ENCODE measurements around the gene HAND1. TPM values are rescaled to one million over a fixed set of nuclear protein-coding genes. Genes with fewer than 3 reads are reported as not detected.

The HAND1 gene
- total and polyA plus RNA-seq, 5 donors, result 1.8 to 9.2 (median 2.7) TPM

DNA sequence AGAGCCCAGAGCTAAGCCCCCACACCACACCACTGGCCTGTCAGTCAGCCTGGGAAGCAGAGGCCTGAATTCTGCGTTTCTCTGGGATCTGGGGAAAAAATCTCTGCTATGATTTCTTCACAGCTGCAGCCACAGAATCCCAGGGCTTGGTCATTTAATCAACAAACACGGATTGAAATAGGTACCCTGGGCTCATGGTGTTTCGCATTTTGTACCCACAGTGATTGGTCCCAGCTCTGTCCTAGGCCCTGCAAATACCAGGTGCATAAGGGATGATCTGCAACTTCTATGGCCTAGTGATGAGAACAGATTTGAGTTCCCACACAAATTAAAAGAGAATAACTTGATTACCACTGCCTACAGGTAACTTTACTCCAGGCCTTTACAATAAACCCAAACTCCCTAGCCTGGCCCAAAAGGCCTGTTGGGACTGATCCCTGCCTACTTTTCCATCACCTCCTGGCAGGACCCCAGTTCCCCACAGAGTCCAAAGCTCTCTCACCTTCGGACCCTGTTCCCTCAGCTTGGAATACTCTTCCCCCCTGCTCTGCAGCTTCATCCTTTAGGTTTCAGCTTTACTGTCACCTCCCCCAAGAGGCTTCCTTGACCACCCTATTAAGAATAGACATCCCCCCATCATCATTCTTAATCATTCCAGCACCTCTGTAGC, 46.9 kb downstream of the HAND1 start:
- Histone ChIP-seq H3K4me3 (ENCODE audit: low read length) (no peak overlapping the region), H3K27me3 (ENCODE audit: control insufficient read depth, insufficient read depth) (no peaks in the 10 kb centered on the region), H3K4me1 (ENCODE audit: control insufficient read depth, insufficient read depth, low read length) (no peaks in the 10 kb centered on the region), H3K9me3 (ENCODE audit: control insufficient read depth, low read length) (no peaks in the 10 kb centered on the region), H3K27ac (ENCODE audit: low read length) (no peak overlapping the region)
- WGBS, result 85% methylated on average over 4 of the region's 4 CpGs
- DNase-seq (no peak), ATAC-seq (no peak)
- intact Hi-C loops (cut with DNase I), result no loop called here

GRCh38 chr5:154430466-154430865, 47.6 kb downstream of the HAND1 start:
- 75% methylated on average over 4 of the region's 4 CpGs for whole genome bisulfite sequencing
- DNase-seq (no peak), ATAC-seq (no peak)
- Histone ChIP-seq H3K27ac (ENCODE audit: low read length) (no peak overlapping the region), H3K4me3 (ENCODE audit: low read length) (no peak overlapping the region), H3K27me3 (ENCODE audit: control insufficient read depth, insufficient read depth) (no peaks in the 10 kb centered on the region), H3K4me1 (ENCODE audit: control insufficient read depth, insufficient read depth, low read length) (no peaks in the 10 kb centered on the region), H3K9me3 (ENCODE audit: control insufficient read depth, low read length) (no peaks in the 10 kb centered on the region)
- intact Hi-C loops (cut with DNase I), result no loop called here

- no peak overlapping the region for H3K4me3 ChIP-seq (ENCODE audit: low read length)
- no peaks in the 10 kb centered on the region for H3K9me3 ChIP-seq (ENCODE audit: control insufficient read depth, low read length)
- H3K27me3 ChIP-seq (ENCODE audit: control insufficient read depth, insufficient read depth), result no peaks in the 10 kb centered on the region
- 98% methylated on average over 1 of the region's 1 CpG for WGBS
- H3K4me1 ChIP-seq (ENCODE audit: control insufficient read depth, insufficient read depth, low read length), result no peaks in the 10 kb centered on the region
- DNase-seq (no peak), ATAC-seq (no peak)
- no peak overlapping the region for H3K27ac ChIP-seq (ENCODE audit: low read length)
- intact Hi-C loops (cut with DNase I), result no loop called here
These were observed 48.7 kb downstream of the HAND1 start for GRCh38 chr5:154429341-154429740.

DNA sequence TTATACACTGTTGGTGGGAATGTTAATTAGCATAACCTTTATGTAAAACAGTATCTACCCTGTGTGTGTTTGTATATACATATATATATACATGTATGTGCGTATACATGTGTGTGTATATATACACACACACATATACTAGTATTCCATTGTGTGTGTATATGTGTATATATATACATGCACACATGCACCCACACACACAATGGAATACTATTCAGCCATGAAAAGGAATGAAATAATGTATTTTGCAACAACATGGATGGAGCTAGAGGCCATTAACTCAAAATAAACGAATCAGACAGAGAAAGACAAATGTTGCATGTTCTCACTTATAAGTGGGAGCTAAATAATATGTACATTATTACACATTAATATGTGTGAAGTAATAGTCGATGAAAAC, 49.8 kb downstream of the HAND1 start:
- no peaks in the 10 kb centered on the region for H3K9me3 ChIP-seq (ENCODE audit: control insufficient read depth, low read length)
- H3K27me3 ChIP-seq (ENCODE audit: control insufficient read depth, insufficient read depth), result no peaks in the 10 kb centered on the region
- H3K27ac ChIP-seq (ENCODE audit: low read length), result no peak overlapping the region
- no peaks in the 10 kb centered on the region for H3K4me1 ChIP-seq (ENCODE audit: control insufficient read depth, insufficient read depth, low read length)
- no peak for ATAC-seq
- H3K4me3 ChIP-seq (ENCODE audit: low read length), result no peak overlapping the region
- WGBS, result 97% methylated on average over 3 of the region's 3 CpGs
- no peak for DNase-seq
- intact Hi-C loops (cut with DNase I), result no loop called here

Other genes with a start within 250 kb of the HAND1 start
- 10 to 100 TPM; 24.6 to 34.0 (median 30.8) TPM for gene SAP30L, start 32.2 kb downstream of the HAND1 start, total RNA-seq
- 13.5 TPM for gene SAP30L, start 32.2 kb downstream of the HAND1 start, polyA plus RNA-seq